ENCODE results near the gene PTCHD1.
A peak's percentile ranks its signal among the peaks of the same experiment; 100 is the strongest.

The PTCHD1 gene

DNA sequence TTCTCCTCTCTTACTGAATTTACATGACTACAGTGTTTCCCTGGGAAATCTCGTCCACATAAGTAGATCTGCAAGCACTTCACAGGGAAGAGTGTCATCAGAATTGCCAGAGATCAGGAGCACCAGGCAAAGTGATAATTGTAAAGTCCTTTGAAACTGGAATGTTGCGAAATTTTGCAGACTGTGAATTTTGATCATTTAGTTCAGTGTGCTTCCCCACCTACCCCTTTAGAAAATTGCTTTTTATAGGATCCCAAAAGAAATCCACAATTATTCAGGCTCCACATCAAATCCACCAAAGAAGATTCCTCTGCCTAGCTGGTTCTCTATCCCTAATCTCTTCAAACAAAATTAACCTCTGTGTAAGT lies 10.2 kb downstream of the PTCHD1 start:
- no peak for DNase-seq

DNA sequence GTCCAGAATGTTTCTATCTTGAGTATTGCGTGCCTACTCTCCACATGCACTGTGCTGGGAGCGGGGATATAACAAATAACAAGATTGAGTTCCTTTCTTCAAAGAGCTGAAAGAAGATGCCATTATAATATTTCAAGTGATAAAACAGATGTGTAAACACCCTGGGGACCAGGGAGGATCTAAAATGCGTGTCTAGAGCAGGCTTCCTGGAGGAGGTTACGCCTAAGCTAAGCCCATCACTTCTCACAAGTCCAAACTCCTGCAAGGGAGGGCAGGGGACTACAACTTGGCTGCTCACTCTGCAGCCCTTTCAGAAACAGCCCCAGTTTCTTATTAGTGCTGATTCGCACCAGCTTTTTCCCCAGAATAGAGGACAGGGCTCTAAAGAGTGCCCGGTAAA lies 21.5 kb downstream of the PTCHD1 start:
- DNase-seq, result no peak

DNA sequence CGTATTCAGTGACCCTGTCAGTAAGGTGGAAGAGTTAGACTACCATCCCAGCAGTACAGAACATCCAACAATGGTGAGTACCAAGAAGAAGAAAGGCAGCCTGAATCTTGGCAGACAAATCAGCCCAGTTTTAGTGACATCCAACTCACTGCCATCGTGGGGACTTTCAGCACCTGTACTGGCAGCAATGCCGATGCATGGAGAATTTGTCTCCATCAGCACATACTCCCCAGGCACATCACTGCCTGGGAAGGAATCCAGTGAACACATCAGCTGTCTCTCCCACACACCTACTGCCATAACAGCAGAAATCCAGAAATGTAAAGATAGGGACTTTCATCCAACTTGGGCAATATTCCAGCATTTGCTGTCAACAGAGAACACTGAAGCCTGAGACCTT lies 29.8 kb downstream of the PTCHD1 start:
- no peak for DNase-seq

DNA sequence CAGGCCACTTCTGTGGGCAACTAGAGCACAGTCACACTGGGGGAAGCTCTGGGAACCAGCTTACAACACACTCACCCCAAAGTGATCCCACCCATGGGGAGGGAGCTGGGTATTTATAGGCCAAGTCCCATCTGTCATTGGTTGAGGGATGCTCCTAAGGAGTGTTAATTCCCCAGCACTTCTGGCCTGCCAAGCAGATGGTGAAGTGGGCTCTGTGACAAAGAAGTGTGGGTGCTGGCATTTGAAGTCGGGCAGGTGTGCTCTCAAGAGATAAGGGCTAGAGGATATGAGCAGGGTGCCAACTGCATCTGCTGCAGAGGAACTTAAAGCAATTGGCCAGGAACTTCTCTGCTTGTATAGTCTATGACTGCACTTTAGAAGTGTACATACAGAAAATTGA lies 30.9 kb downstream of the PTCHD1 start:
- DNase-seq, result no peak

DNA sequence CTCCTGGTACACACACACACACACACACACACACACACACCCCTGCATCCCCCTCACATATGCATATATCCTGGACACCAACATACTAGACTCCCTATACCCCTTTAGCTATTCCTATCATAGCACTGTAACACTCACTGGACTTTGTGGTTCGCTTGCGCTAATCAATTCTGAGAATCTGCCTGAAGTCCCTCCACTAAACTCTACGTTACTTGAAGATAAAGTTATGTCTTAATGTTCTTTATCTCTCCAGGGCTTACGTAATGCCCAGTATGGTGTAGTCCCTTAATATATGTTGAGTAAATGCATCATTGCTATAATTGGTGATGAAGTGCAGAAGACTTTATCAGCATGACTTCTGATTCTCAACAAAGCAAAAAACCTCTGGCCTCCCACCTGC lies 32.3 kb downstream of the PTCHD1 start:
- no peak for DNase-seq

DNA sequence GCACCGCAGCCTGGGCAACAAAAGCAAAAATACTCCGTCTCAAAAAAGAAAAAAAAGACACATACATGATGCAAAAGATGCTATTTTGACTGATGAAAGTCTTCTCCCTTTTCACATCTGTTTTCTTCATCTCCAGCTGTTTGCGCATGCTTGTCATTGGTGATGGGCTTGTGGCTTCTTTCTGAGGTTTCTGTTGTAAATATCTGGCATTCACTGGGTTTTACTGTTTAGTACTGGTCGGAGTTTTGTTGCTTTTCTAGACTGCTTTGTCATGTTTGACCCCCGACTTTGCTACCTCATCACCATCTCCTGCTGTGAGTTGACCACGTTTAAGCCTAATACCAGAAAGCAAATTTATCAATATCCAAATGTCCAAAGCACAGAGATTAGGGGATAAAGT lies 34.4 kb downstream of the PTCHD1 start:
- no peak for DNase-seq

DNA sequence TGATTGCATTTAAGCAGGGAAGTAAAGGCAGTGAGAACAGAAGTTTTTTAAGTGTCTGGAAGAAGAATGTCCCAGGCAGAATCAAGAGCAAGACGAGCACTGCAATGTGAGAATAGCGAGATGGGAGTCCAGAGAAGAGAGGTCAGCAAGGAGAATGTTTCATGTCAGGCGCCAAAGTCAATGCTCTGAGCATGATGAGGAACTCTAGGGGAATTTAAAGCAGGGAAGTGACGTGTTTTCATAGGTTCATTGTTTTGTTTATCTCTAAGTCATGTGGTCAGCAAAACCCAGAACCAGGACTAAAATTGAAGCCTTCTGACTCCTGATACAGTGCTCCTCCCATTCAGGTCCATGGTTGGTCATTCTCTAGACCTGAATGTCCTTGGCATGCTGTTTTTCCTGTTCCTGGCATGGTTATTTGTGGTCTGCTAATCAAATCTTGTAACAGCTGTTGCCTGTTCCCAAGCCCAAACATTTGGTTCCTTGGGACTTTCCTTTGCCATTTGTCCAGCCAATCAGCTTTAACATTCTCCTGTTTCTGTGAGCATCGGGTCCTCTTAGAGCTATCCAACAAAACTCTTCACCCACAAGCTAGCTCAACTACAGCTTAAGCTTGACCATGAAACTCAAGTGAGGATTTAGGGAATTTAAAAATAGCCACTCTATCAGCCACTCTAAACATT lies 37.7 kb downstream of the PTCHD1 start:
- DNase-seq, result no peak

DNA sequence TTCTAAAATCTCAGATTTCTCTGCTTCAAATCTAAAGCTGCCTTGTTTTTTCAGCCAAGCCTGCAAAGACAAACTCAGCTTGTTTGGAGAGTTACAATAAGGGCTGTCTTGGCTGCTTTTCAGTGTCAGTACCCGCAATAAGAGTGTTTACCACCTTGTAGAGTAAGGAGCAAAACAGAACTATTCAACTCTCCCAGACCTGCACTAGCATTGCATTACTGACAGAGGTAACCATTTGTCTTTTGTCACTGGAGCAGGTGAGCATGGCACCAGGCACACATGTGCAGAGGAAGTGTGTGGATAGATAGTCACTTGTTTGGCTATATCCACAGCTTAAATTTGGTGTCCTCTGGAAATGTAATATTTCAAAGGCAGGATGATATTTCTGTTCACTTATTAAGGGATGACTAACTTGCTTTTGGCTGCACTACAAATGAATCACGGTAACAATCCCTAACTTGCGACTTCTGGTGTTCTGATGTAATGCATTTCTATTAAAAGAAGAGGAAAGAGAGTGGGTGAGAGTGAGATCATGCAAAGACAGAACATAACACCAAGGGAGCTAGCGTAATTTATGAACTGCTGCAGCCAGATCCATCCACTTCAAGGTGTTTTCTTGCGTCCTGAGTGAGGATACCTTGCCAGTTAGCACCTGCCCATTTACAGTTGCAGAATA lies 38.6 kb downstream of the PTCHD1 start:
- DNase-seq, result peak in 1 of 51 donors; percentile 28

DNA sequence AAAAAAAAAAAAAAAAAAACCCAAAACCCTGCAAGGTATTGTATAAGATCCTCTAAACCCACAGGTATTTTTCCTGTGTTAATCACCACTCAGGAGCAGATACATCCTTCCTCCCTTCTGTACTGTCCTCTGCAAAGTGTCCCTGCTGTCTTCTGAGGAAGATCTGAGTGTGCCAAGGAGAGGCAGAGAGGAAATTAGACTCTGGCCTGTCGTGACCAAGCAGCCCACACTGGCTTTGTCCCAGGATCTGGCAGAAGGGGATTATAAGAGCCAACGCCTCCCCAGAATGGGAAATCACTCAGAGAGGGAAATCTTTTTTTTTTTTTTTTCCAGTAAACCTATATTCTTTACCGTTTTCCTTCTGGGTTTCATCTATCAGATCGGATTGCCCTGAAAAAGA lies 39.6 kb downstream of the PTCHD1 start:
- peak in 1 of 51 donors; percentile 7 for DNase-seq

DNA sequence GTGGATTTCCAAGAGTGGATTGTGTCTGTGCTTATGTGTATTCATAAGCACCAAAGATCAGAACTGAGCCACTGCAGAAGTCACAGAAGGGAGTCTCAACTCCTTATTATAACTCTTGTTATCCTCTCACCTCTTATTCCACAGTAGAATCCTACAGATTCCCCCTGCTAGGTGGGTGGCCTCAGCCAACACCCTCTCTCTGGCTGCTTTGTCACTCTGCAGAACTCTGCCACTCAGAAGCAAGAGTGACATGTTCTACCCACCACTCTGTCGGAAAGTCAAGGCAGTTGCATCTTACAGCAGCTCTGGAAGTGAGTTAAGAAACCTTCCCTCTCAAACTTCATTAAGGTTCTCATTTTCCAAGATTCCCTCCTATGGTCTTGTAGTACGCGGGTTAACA lies 41.9 kb downstream of the PTCHD1 start:
- no peak for DNase-seq

DNA sequence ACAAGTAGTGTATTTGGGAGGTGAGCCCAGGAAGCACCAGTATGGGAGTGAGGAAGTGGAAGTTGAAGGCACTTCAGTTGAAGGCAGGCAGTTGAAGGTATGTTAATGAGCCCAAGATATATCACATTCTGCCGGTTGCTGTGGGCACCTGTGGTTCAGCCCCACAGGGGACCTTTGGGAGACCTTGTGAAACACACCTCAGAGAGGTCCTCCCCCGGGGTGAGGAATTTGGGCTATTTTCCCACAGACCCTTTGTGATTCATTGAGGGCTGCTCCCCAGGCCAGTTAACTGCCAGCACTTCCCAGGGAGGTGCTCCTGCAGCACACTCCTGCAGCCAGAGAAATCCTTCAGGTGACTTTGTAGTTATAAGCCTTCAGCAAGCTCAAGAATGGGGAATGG lies 45.9 kb downstream of the PTCHD1 start:
- DNase-seq, result no peak

DNA sequence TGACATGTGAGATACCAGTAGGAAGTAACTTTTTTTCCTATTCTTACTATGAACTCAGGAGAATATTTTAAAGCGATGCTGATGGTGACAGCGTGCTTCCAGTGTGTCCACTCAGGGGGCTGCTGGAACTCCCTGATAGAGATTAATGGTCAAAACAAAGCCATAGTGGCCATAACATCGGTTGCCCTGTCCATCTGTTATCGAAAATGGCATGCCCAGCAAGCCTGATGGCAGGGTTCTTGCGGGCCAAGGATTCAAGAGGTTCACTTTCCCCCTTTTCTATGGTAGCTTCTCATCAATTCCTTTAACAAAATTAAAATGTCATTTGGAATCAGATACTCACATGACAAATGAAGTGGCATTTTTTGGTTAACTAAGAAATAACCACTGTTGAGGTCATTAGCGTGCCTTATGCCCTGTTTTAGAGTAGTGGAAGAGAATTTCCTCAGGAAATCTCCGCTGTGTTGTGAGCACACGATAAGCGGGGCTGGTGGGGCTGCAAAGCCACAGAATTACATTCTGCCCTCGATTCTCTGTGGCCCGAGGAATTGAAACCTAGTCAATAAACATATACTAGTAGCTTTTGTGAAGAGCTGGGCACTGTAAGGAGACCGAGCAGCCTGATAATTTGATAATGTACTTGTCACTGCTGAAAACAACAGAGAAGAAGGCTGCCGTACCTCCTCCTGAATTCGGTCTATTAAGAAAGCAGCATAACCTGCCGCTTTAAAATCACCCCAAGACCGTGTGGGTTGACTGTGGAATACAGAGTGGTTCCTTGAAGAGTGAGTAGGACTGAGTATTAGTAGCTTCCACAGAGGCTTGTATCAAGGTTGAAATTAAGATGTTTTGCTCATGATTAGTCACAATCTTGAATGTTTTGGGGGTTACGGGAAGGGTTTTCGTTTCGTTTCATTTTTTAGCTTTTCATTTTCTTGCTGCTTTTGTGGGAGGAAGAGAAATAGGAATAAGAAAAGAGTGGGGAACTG lies 46.7 kb downstream of the PTCHD1 start:
- peak in 1 of 51 donors; percentile 4 for DNase-seq

DNA sequence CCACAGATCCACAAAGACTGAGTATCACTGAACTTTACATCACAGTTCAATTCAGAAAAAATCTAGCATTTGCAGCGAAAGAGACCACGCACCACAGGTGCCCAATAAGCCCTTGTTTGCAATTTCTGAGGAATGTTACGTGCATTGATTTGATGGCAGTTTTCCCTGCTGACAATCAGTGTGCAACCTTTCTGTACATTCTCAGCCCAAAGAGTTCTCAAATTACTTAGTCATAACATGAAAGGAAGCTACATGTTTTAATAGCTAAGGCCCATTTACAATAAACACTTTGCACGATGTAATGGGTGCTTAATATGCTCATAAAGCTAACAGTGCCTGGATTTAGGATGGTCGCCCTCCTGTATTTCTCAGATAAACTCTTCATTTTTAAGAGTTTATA lies 47.9 kb downstream of the PTCHD1 start:
- DNase-seq, result no peak

DNA sequence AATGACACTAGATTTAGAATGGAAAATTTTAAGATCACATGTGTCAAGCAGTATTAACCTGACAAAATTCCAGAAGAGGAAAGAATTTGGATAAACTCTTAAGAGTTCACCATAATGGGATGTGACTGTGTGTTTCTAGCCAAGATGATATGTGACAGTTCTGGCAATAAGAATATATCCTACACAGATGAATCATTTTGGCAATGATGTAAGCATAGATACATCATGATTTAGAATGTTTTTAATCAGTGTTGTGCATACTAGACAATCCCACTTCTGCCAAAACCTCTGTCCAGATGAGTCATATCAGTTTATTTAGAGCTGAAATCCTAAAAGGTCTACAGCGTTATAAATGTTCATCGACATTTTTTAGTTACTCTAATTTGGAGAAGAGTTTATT lies 48.8 kb downstream of the PTCHD1 start:
- DNase-seq, result no peak

DNA sequence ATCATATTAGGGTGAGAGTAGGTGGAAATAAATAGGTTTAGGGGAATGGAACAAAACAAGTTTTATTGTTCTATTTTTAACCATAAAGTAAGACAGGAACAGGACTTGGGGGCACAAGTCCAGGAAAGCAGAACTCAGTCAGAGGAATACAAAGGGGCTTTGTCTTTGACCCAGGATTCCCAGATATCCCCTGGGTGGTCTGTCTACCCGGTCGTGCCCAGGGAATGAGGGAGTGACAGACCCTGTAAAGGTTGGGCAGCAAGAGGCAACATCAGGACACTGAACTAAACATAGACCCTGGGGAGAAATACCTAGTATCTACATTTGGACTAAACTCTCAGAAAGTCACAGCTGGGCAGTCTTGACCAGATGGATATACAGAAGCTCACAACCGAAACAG lies 50.6 kb downstream of the PTCHD1 start:
- DNase-seq, result peak in 4 of 51 donors; percentile 0 to 9 (median 2)

DNA sequence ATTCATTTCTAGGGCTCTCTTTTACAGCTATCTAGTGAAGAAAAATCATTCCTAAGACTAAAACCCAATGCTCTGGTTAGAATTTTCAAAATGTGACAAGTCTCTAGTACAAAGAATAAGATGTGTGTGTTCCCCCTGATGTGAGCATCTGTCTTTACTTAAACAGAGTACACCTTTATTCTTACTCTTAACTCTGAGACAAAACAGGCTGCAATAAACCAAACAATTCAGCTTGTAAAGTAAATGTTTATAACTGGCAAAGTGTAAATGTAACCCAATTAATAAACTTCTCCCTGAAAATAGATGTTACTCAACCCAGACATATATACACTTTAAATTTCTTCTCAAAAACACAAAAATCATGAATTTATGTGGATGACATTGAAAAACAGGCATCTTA lies 51.6 kb downstream of the PTCHD1 start:
- DNase-seq, result no peak

DNA sequence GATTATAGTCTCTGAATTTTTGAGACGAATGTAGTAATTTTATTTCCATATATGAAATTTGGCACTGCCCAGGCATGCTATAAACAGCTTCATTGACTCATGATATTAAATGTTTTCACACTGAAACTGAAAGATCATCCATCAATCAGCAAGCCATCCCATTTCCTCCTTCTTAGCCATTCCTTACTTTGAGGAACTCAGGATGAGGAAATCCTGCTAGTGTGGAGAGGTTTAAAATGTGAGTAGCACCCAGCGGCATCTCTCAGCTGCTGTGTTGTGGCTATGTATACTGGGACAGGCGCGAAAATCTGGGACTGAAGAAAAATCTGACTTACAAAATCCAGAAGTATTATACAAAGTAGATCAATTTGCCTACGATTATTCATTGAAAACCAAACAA lies 52.1 kb downstream of the PTCHD1 start:
- DNase-seq, result no peak

DNA sequence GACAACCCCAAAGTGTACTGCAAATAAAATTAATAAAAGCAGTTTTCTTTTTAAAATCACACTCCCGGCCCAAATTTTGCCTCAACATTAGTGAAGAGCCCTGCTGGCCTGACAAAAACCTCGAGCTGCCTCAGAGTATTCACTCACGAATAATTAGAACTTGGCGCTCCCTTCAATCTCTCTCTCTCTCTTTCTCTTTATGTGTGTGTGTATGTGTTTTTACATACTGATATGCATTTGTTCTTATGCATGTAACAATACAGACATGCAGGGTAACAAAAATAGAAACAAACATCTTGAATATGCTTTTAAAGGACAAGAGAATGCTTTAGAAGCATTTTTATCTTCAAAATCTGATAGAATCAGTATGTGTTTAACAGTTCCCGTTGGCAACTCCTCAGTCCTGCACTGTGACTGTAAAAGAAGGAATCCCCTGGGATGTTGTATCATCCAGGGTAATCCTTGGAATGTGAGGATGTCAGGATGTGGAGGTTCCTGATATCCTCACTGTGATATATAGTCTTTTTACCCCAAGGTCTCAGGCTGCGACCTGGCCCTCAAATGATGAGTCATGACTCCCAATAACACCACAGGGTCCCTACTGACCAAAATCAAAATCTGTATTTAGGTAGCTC lies 53.0 kb downstream of the PTCHD1 start:
- no peak for DNase-seq

DNA sequence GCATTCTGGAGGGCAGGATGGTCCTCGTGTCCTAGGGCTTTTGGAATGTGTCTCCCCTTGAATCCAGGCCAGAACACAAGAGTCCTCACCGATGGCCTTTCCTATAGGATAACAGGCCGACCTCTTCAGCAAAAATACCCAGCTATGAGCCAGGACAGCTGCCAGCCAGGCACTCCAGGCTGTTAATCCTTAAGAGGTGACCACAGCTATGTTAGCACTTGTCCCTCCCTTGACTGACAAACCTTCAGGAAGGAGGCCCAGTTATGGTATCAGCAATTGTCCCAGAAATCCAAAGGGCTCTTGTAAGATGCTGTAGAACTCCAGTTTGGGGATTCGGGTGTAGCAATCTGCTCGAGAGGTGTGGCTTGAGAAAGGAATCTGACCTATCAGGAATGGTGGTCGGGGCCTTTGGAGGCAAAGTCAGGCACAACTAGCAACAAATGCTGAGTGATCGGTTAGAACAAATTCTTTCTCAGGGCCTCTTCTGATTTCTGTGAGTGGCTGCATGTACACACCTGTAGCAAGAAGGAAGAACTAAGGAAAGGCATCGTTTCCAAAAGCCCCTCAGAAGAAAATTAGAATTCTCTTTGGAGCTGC lies 54.6 kb downstream of the PTCHD1 start:
- DNase-seq, result no peak

DNA sequence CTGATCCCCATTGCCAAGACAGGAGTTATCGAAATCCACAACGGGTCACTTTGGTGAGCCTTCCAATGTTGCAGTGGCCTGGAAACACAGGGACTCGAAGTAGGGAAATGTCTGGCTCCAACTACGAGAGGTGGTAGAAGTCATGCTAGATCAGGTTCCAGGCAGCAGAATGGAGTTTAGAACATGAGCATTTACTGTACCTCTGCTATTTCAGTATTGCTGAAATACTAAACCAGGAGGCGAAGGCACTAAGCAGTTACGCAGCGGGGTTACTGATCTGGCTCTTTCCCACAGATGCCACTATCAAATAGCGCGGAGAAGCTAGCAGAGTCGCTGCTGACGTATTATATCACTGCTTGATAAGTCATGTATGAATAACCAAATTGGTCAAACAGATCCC lies 56.3 kb downstream of the PTCHD1 start:
- DNase-seq, result no peak

DNA sequence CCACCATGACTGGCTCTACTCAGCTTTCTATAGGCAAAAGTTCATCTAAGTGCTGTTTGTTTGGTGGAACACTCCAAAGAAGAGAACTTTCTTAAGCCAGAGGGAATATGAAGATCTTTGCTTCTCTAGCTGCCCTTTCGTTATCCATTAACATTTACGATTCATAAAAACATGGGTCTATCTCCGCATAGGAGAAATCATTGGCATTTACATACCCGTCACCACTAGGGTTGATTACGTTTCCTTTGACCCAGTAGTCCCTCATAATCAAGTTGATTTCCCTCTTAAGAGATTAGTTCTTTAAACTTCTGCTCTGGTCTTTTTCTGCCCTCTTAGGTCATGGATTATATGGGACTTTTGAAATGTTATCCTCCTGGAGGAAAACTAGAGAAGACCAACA lies 57.5 kb downstream of the PTCHD1 start:
- no peak for DNase-seq

DNA sequence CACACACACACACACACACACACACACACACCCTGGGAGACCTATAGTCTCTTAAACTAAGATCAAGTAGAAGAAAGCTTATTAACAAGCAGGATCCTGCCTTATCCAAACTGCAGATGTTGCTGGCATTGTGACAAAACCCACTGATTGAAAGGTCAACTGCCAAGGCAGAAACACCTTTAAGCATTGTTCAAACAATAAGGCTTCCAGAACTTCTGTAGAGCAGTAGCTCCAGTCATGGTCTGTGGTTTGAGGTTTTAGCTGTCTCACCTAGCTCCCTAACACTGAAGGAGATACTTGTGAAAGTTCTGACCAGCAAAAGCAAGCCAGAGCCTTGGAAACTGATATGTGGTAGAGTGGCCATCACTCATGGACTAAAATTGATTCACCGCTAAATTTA lies 59.8 kb downstream of the PTCHD1 start:
- DNase-seq, result no peak
